HG02759 (cell line): Measurements from ENCODE around the gene TTC27.
"Not testable (repeated sequence)": the region's sequence is repeated elsewhere in the genome, so short reads cannot be mapped to it uniquely, and the experiment has no call there.

Experiments used
- ATAC-seq: cut with Tn5 transposase; IDR thresholded peaks from one replicate; pipeline ENCODE4 v1.9.1; 2021; ENCODE audit warnings: mild to moderate bottlenecking, moderate library complexity; ENCODE audit not compliant: unreplicated experiment

The TTC27 gene

DNA sequence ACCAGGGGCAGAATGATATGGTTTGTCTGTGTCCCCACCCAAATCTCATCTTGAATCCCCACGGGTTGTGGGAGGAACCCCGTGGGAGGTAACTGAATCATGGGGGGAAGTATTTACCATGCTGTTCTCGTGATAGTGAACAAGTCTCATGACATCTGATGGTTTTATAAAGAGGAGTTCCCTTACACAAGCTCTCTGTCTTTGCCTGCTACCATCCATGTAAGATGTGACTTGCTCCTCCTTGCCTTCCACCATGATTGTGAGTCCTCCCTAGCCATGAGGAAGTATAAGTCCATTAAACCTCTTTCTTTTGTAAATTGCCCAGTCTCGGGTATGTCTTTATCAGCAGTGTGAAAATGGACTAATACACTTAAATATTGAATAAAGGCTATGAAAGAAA lies 218.4 kb downstream of the TTC27 start:
- ATAC-seq: not testable (repeated sequence)

DNA sequence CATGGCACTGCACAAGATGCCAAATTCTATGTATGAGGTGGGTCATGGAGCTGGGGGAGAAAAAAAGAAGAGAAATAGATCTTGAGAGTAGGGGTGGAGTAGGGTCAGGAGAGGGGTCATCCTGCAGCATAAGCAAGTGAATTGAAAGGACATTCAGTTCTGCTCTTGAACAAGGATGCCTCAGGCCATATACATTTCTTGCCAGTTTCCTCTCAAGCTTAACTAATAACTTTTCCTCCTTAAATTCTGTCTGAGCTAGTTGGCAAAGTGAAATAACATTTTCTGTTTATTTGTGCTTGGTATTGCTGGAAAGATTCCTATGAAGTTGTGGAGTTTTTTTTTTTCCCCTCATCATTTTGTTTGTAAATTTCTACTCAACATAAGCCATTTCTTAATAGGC lies 219.9 kb downstream of the TTC27 start:
- no peak for ATAC-seq

DNA sequence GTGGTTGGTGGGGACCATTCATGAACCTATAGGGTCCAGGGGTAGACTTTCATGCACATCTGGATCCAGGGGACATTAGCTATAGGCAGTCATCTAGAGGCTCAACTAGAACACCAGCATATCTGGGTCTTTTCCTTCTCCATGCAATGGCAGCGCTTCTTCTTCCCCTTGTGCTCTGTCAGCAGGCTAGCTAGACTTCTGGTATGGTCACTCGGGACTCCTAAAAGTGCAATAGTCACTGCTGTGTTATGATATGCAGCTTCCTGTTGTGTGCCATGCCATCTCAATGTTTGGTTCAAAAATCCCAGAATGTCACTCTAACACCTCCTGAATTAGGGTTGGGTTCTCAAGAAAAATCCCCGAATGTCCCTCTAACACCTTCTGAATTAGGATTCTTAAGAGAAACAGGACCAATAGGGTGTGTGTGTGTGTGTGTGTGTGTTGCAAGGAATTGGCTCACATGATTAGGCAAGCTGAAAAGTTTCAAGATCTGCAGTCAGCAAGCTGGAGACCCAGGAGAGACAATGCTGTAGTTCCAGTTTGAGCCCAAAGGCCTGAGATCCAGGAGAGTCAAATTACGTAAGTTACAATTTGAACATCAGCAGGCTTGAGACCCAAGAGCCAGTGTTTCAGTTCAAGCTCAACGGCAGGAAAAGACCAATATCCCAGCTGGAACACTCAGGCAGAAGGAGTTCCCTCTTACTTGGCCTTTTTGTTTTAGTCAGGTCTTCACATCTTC lies 221.8 kb downstream of the TTC27 start:
- ATAC-seq: no peak

DNA sequence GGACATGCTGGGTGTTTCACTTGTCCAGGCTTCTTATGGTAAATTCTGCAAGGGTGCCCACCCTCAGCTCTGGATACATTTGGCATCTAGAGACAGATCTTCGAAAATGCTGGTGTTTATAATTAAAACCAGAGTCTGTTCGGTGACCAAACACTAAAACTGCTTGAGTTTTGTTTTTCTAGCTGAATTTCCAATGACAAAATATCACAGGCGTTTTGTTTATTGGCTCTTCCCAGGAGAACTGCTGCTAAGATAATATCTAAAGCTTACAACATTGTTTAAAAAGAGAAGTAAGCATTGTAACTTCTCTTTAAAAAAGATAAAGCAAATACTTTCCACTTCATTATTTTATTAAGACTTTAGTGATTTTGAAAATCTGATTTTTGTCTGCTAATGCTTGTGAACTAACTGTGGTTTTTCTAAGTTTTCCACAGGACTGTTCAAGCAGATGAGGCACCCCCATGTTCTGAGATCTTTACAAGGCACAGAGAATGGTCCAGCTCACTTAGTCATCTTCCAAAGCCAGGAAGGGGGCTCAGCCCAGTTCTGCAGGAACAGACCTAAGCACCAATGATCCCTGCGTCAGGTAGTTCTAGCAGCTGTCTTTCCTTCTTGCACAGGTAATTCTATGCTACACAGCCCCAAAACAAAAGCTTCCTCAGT lies 224.1 kb downstream of the TTC27 start:
- no peak for ATAC-seq

GRCh38 chr2:32852856-32853255 lies 225.0 kb downstream of the TTC27 start:
- ATAC-seq: no peak

DNA sequence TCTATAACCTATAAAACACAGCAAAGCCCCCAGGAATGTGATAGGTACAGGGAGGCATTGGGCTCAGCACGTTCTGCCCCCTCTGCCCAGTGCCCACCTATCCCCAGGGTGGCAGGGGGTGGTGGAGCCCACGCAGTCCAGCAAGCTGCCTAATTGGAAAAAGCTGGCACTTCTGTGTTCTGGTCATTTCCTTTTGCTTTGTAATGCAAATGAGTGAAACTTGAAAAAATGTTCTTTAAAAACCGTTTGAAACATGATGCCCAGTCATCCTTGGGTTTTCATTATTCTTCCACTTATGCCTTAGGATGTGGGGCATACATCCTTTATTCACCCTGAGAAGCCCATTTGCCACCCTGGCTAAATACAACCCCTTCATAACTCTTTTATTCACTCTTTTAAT lies 229.0 kb downstream of the TTC27 start:
- ATAC-seq: no peak

DNA sequence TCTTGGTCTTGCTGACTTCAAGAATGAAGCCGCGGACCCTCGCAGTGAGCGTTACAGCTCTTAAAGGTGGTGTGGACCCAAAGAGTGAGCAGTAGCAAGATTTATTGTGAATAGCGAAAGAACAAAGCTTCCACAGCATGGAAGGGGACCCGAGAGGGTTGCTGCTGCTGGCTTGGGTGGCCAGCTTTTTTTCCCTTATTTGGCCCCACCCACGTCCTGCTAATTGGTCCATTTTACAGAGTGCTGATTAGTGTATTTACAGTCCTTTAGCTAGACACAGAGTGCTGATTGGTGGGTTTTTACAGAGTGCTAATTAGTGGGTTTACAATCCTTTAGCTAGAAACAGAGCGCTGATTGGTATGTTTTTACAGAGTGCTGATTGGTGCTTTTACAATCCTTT lies 230.9 kb downstream of the TTC27 start:
- ATAC-seq: no peak

- ATAC-seq: no peak
Measured at GRCh38 chr2:32860385-32860784, 232.5 kb downstream of the TTC27 start.

DNA sequence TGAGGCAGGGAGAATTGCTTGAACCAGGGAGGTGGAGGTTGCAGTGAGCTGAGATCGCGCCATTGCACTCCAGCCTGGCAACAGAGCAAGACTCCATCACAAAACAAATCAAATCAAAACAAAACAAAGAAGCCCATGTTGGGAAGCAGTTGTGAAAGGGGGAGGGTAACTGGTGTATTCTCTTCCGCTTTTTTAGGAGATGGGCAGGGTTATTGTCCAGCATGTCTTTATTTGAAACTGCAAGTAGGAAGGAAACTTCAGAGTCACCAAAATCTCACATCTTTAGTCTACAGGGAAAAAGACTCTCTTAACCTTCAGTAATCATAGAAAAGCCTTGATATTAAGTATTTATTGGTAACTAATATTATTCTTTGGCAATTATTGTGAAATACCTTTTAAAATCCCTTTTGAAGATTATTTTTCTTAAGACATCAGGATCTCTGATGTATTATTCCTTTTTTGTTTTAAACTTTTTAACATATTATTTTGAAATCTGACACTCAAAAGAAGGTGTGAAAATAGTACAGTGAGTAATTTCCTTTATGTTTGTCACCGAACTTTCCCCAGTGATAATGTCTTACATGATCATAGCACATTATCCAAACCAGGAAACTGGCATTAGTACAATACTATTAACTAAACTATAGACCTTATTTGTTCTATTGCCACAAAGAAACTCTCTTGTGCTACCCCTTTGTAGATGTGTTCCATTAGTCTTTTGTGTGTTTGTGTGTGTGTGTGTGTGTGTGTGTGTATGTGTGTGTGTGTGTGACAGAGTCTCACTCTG lies 234.6 kb downstream of the TTC27 start:
- no peak for ATAC-seq

GRCh38 chr2:32863326-32863725 lies 235.5 kb downstream of the TTC27 start:
- no peak for ATAC-seq

GRCh38 chr2:32863803-32864202 lies 236.0 kb downstream of the TTC27 start:
- no peak for ATAC-seq

DNA sequence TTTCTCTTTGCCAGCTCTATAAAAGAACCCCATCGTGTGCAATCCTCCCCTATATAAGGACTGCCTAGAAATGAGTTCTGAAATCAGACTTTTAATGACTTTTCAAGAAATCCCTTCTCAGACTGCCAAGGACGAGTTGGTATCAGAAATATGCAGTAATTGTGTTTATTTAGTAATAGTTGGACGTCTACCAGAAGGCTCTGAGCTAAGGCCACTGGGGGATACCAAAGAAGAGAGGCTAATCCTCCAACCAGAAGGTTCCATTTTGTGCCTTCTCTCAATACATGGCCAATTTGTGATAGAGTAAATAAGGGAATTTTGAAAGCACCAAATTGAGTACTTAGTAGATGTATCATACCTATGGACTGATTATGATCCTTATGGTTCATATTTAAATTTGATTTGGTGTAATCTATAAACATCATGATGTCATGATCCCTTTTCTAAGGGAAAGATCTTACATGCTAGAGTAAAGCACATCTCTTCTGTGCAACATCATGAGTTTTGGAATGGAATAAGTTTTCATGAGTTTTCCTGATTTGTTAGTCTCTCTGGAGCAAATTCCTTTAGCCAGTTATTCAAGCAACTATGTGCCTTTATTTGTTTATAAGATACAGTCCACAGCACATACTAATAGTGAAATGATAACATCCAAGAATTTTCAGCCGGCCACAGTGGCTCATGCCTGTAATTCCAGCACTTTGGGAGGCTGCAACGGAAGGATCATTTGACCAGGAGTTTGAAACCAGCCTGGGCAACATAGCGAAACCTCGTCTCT lies 236.7 kb downstream of the TTC27 start:
- no peak for ATAC-seq

DNA sequence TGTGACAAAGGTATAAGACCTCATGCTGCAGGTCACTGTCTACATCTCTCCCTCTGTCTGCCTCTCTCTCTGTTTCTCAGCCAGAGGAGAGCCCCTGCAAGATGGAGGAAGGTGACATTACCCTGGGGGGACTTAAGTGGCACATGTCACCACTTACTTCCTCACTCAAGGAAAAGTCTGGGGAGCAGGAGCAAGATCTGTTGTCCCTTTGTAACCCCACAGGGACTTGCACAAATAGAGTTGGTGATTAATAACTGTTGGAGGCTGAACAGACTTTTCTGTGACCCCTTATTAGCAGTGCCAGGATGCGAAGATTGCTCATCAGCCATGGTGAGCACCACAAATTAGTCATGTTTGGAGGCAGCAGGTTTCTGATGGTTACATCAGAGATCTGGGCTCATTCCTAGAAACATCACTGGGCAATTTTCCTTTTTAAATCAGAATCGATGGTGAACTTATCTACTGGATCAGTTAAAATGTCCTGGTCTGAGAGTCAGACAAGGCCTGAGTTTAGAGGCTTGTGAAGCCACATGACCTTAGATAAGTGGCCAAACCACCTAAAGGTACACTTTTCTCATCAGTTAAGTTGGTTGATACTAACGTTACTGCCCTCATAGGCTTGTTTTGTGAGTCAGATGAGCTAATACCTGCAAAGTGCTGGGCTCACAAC lies 237.7 kb downstream of the TTC27 start:
- ATAC-seq: no peak

GRCh38 chr2:32866462-32866861 lies 238.6 kb downstream of the TTC27 start:
- ATAC-seq: not testable (repeated sequence)
